T-cell (primary cell): ENCODE results near the gene ABCA1. TPM values are rescaled to one million over a fixed set of nuclear protein-coding genes. Genes with fewer than 3 reads are reported as not detected.

Experiments
- ATAC-seq, 4 experiments: fragments of 200-7000 bp in 3 of 4; fragments of 150-1000 bp in 1 of 4; cut with Tn5 transposase; replicated peaks in 1 of 4; 1 replicate in 3 of 4; 2 replicates in 1 of 4; pipeline ENCODE4 v1.10.0; 2021; ENCODE audit warnings: moderate library complexity in 3 of 4, mild to moderate bottlenecking in 2 of 4, moderate number of reproducible peaks in 1 of 4
- CTCF ChIA-PET, 2 donors: fragments of 300-600 bp; sonication (Branson Sonifier 250); formaldehyde crosslinking; loops; one replicate each; lab custom pipeline; 2022; ENCODE audit warnings: antibody characterized with exemption in 2 of 2; lab: Charles Lee
- POLR2A ChIA-PET, 2 donors: fragments of 300-600 bp; sonication (Branson Sonifier 250); formaldehyde crosslinking; loops; one replicate each; lab custom pipeline; 2022; ENCODE audit warnings: antibody characterized with exemption in 2 of 2; lab: Charles Lee
- DNase-seq, 35 experiments: peaks; one replicate each; pipeline versions ENCODE4 v3.0.0 to v3.0.0-alpha.2; 2013 to 2023
- H3K27ac ChIP-seq: one replicate; pipeline ENCODE4 v1.5.1; 2013; ENCODE audit warnings: low read length
- H3K27me3 ChIP-seq, 2 experiments: replicated peaks in 1 of 2; 1 replicate in 1 of 2; 2 replicates in 1 of 2; pipeline versions ENCODE4 v1.6.1 to v1.7.0; 2013; ENCODE audit warnings: low read length in 1 of 2, mixed read lengths in 1 of 2; ENCODE audit not compliant: control insufficient read depth in 2 of 2, insufficient read depth in 2 of 2; ENCODE audit errors: extremely low read depth in 1 of 2
- H3K36me3 ChIP-seq, 2 donors: 1 replicate in 1 of 2; 2 replicates in 1 of 2; pipeline versions ENCODE4 v1.6.1 to v1.7.0; 2013; ENCODE audit warnings: low read length in 1 of 2; ENCODE audit not compliant: control insufficient read depth in 2 of 2, insufficient read depth in 1 of 2; ENCODE audit errors: extremely low read depth in 1 of 2
- H3K4me1 ChIP-seq, 2 experiments: 1 replicate in 1 of 2; 2 replicates in 1 of 2; pipeline versions ENCODE4 v1.6.1 to v1.7.0; 2013; ENCODE audit warnings: low read length in 2 of 2, mixed read lengths in 1 of 2; ENCODE audit not compliant: insufficient read depth in 2 of 2, control insufficient read depth in 1 of 2; ENCODE audit errors: extremely low read depth in 1 of 2
- H3K4me3 ChIP-seq, 2 donors: 1 replicate in 1 of 2; 2 replicates in 1 of 2; pipeline versions ENCODE4 v1.5.1 to v1.7.0; 2013; ENCODE audit warnings: mild to moderate bottlenecking in 2 of 2, low read length in 1 of 2, moderate library complexity in 1 of 2; ENCODE audit not compliant: control insufficient read depth in 1 of 2; ENCODE audit errors: extremely low read depth in 1 of 2
- H3K9me3 ChIP-seq: 2 replicates; pipeline ENCODE4 v1.7.0; 2013
- H3K27ac Mint-ChIP-seq, 2 donors: one replicate each; pipeline ENCODE4 v1.8.0; 2020 to 2021; ENCODE audit warnings: mild to moderate bottlenecking in 2 of 2, mixed read lengths in 2 of 2
- H3K27me3 Mint-ChIP-seq, 2 donors: one replicate each; pipeline ENCODE4 v1.8.0; 2021 to 2022; ENCODE audit warnings: mixed read lengths in 2 of 2
- H3K36me3 Mint-ChIP-seq: one replicate; pipeline ENCODE4 v1.8.0; 2021; ENCODE audit warnings: mixed read lengths
- H3K4me1 Mint-ChIP-seq, 3 donors: one replicate each; pipeline ENCODE4 v1.8.0; 2020 to 2022; ENCODE audit warnings: mixed read lengths in 3 of 3, mild to moderate bottlenecking in 1 of 3
- H3K4me3 Mint-ChIP-seq, 3 donors: one replicate each; pipeline ENCODE4 v1.8.0; 2020 to 2022; ENCODE audit warnings: mild to moderate bottlenecking in 3 of 3, mixed read lengths in 3 of 3, moderate library complexity in 3 of 3
- H3K9me3 Mint-ChIP-seq, 3 donors: one replicate each; pipeline ENCODE4 v1.8.0; 2020 to 2022; ENCODE audit warnings: mixed read lengths in 3 of 3
- WGBS: methylation state at CpG from one replicate; pipeline ENCODE4 v1.1.5; 2013; ENCODE audit warnings: missing lambda C conversion rate; ENCODE audit not compliant: insufficient coverage; 5-methylcytosine and 5-hydroxymethylcytosine counted together
- total RNA-seq, 35 experiments: library from RNA in 6 of 35; stranded (reverse) in 6 of 35; fragments of 120-200 nt in 1 of 35; gene quantifications; one replicate each; pipeline versions ENCODE4 v1.2.1 to v1.2.4 and lab custom pipeline; 2013 to 2026

Gene ABCA1
- total RNA-seq, 5 donors from 2014 or later (not counting 1 experiment from before 2014, with no cell fraction given): 0.41 to 4.7 (median 0.62) TPM

GRCh38 chr9:104800068-104800785, 127.7 kb downstream of the ABCA1 start:
- no peak overlapping the region for H3K27ac Mint-ChIP-seq
- Histone ChIP-seq H3K4me3 (no peak overlapping the region), H3K27me3 (no peaks in the 10 kb centered on the region), H3K36me3 (peaks cover 0 to 10% of the 10 kb centered on the region in 2 donors), H3K4me1 (no peaks in the 10 kb centered on the region), H3K9me3 (no peaks in the 10 kb centered on the region), H3K27ac (no peak overlapping the region)
- ChIA-PET POLR2A (no interaction called here), CTCF (no interaction called here)
- ATAC-seq: no peak
- peaks cover 48% of the 10 kb centered on the region for H3K36me3 Mint-ChIP-seq
- no peak for DNase-seq
- no peaks in the 10 kb centered on the region for H3K27me3 Mint-ChIP-seq
- H3K9me3 Mint-ChIP-seq: no peaks in the 10 kb centered on the region
- no peaks in the 10 kb centered on the region for H3K4me1 Mint-ChIP-seq
- H3K4me3 Mint-ChIP-seq: no peak overlapping the region
- 95% methylated on average over 4 of the region's 7 CpGs for WGBS

GRCh38 chr9:104798209-104798995, 129.6 kb downstream of the ABCA1 start:
- H3K4me3 Mint-ChIP-seq: no peak overlapping the region
- H3K27ac ChIP-seq: no peak overlapping the region
- no peaks in the 10 kb centered on the region for H3K4me1 Mint-ChIP-seq
- H3K36me3 Mint-ChIP-seq: peaks cover 57% of the 10 kb centered on the region
- no peaks in the 10 kb centered on the region for H3K27me3 Mint-ChIP-seq
- no peak for DNase-seq
- H3K4me3 ChIP-seq: no peak overlapping the region
- CTCF ChIA-PET: no interaction called here
- 95% methylated on average over 3 of the region's 5 CpGs for WGBS
- no peak overlapping the region for H3K27ac Mint-ChIP-seq
- no peaks in the 10 kb centered on the region for H3K27me3 ChIP-seq
- ATAC-seq: no peak
- H3K4me1 ChIP-seq: no peaks in the 10 kb centered on the region
- no peaks in the 10 kb centered on the region for H3K9me3 Mint-ChIP-seq
- H3K36me3 ChIP-seq: peaks cover 0 to 19% of the 10 kb centered on the region in 2 donors
- POLR2A ChIA-PET: no interaction called here
- no peaks in the 10 kb centered on the region for H3K9me3 ChIP-seq

DNA sequence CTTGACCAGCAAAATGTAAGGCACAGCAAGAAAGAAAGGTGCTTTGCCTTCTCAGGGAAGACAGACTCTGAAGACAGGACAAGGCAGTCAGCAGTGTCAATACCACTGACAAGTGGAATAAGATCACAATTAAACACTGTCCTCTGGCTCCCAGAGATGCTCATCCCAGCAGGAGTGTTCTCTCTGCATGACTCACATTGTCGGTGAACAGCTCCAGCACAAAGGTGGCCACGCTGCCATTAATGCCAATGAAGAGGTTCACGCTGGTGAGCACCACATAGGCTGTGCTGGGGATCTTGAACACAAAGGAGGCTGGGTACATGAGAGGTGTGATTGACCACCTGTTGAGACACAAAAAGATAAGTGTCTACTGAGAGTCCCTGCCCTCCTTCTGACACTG, 132.1 kb downstream of the ABCA1 start:
- Histone ChIP-seq H3K4me3 (no peak overlapping the region), H3K4me1 (no peaks in the 10 kb centered on the region), H3K27ac (no peak overlapping the region), H3K36me3 (peaks cover 0 to 19% of the 10 kb centered on the region in 2 donors), H3K27me3 (no peaks in the 10 kb centered on the region), H3K9me3 (no peaks in the 10 kb centered on the region)
- no peaks in the 10 kb centered on the region for H3K27me3 Mint-ChIP-seq
- CTCF ChIA-PET: no interaction called here
- H3K4me1 Mint-ChIP-seq: no peaks in the 10 kb centered on the region
- no peak overlapping the region for H3K4me3 Mint-ChIP-seq
- POLR2A ChIA-PET: no interaction called here
- no peaks in the 10 kb centered on the region for H3K9me3 Mint-ChIP-seq
- H3K36me3 Mint-ChIP-seq: peaks cover 63% of the 10 kb centered on the region
- ATAC-seq (no peak), DNase-seq (no peak)
- no peak overlapping the region for H3K27ac Mint-ChIP-seq
- WGBS: 87% methylated on average over 3 of the region's 3 CpGs

DNA sequence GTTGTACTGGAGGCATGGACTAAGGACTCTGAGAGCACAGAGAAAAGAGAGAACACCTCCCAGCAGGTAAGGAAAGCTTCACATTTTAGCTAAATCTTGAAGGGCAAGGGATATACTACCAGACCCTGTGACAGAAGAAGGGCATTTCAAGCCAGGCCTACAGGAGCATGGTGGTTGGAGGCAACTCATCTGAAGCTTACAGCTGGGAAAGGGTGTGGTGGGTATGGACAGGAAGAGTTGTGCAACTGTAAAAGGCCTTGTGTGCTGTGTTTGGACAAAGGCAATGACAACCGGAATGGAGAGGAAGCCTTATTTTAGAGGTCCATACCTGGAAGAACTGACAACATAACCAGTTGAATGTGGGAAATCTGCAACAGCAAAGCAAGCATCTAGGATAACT, 132.9 kb downstream of the ABCA1 start:
- H3K9me3 ChIP-seq: no peaks in the 10 kb centered on the region
- H3K4me1 ChIP-seq: no peaks in the 10 kb centered on the region
- no peaks in the 10 kb centered on the region for H3K27me3 ChIP-seq
- H3K27ac ChIP-seq: no peak overlapping the region
- Mint-ChIP-seq H3K9me3 (no peaks in the 10 kb centered on the region), H3K27me3 (no peaks in the 10 kb centered on the region), H3K4me3 (no peak overlapping the region), H3K27ac (no peak overlapping the region), H3K36me3 (peaks cover 64% of the 10 kb centered on the region), H3K4me1 (no peaks in the 10 kb centered on the region)
- H3K36me3 ChIP-seq: peaks cover 0 to 19% of the 10 kb centered on the region in 2 donors
- no peak for ATAC-seq
- WGBS: 100% methylated on average over 1 of the region's 1 CpG
- ChIA-PET POLR2A (no interaction called here), CTCF (interaction anchor here in 1 of 2 donors (0.5 kb wide), 1 partner anchor 655 kb away, joined by 6 read pairs; no protein-coding TSS in a partner anchor)
- no peak overlapping the region for H3K4me3 ChIP-seq
- no peak for DNase-seq

DNA sequence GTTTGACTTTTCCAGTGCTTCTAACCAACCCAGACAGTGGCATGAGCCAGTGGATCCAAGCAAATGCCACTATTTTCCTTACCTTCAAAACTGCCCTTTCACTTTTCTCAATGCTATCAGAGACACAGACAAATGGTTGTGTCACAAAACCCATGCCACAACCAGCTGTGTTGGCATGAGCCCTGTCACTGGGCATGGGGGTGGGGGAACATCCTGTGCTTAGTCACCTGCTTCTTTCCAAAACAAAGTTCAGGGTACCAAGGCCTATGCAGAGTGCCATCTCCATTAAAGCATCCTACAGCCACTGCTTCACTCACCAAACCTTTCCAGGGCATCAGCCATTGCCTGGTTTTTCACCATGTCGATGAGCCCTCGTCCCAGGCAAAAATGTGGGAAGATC, 133.9 kb downstream of the ABCA1 start:
- WGBS: no CpG with 5 or more reads among the region's 2 CpGs
- Histone ChIP-seq H3K27me3 (no peaks in the 10 kb centered on the region), H3K4me1 (no peaks in the 10 kb centered on the region), H3K4me3 (no peak overlapping the region), H3K36me3 (peaks cover 0 to 24% of the 10 kb centered on the region in 2 donors), H3K9me3 (no peaks in the 10 kb centered on the region), H3K27ac (no peak overlapping the region)
- H3K4me3 Mint-ChIP-seq: no peak overlapping the region
- no peaks in the 10 kb centered on the region for H3K4me1 Mint-ChIP-seq
- ChIA-PET POLR2A (no interaction called here), CTCF (no interaction called here)
- no peak for ATAC-seq
- no peak for DNase-seq
- H3K27ac Mint-ChIP-seq: no peak overlapping the region
- H3K36me3 Mint-ChIP-seq: peaks cover 61% of the 10 kb centered on the region
- H3K9me3 Mint-ChIP-seq: no peaks in the 10 kb centered on the region
- H3K27me3 Mint-ChIP-seq: no peaks in the 10 kb centered on the region

DNA sequence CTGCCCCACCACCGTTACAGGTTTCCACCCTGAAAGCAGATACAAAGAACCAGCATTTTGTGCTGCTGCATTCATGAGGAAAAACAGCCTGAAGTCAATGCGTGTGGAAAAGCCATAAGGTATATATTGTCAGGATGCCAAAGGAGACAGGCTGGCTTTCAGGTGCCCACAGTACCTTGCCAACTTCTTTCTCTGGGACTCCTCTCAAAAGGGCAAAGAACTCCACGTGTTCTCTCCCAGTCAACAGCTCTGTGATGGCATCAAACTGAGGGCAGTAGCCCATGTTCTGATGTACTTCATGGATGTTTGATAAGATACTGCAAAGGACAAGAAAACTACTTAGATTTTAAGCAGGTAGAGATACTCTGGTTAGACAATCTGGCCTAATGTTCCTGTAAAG, 139.7 kb downstream of the ABCA1 start:
- no peak overlapping the region for H3K4me3 Mint-ChIP-seq
- H3K27ac Mint-ChIP-seq: no peak overlapping the region
- CTCF ChIA-PET: interaction anchor here in 1 of 2 donors (0.5 kb wide), 1 partner anchor 302 kb away, joined by 3 read pairs; no protein-coding TSS in a partner anchor
- Histone ChIP-seq H3K27me3 (no peaks in the 10 kb centered on the region), H3K4me1 (no peaks in the 10 kb centered on the region), H3K27ac (no peak overlapping the region), H3K4me3 (no peak overlapping the region), H3K36me3 (peaks cover 4 to 9% of the 10 kb centered on the region in 2 donors), H3K9me3 (no peaks in the 10 kb centered on the region)
- H3K36me3 Mint-ChIP-seq: peaks cover 56% of the 10 kb centered on the region
- no peaks in the 10 kb centered on the region for H3K9me3 Mint-ChIP-seq
- peaks cover 0 to 4% (median 0%) of the 10 kb centered on the region in 3 donors for H3K4me1 Mint-ChIP-seq
- POLR2A ChIA-PET: no interaction called here
- no peaks in the 10 kb centered on the region for H3K27me3 Mint-ChIP-seq
- 100% methylated on average over 1 of the region's 3 CpGs for WGBS
- ATAC-seq: no peak
- DNase-seq: no peak
